Body of pancreas (tissue), 4 donors: Measurements from ENCODE around the gene SPESP1.

Experiments used
- POLR2A ChIP-seq, 3 donors: fragments of 450-650 bp; IDR thresholded peaks; one replicate each; pipeline ENCODE4 v1.6.1; 2016; ENCODE audit warnings: antibody characterized with exemption in 3 of 3, mild to moderate bottlenecking in 2 of 3
- TF ChIP-seq, protein P1 (sequence below), 7 experiments: fragments of 450-650 bp in 4 of 7; fragments of 200-600 bp in 3 of 7; sonication (generic) in 3 of 7; IDR thresholded peaks; one replicate each; pipeline ENCODE4 v1.5.1; 2016 to 2019; ENCODE audit warnings: antibody characterized with exemption in 7 of 7

DNA sequence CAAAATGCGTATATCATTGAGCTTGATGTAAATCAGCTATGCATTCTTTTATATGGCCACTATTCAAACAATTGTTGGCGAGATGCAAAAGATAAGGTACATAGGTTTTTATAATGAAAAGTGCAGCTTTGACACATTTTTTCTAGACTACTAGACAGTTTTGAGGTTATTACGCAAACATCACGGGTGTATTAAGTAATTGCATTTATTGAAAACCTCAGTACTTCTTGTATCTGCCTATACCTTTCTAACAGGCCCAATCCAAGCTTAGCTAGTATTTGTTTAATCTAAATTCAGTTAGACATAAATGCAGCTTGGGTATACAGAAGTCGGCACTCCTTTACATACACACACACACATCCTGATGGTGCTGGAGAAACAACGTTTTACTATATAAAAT lies 2.7 kb downstream of the SPESP1 start:
- no peak for TF ChIP-seq POLR2A (IDR thresholded peaks at IDR 0.05)
- TF ChIP-seq, protein P1, sequence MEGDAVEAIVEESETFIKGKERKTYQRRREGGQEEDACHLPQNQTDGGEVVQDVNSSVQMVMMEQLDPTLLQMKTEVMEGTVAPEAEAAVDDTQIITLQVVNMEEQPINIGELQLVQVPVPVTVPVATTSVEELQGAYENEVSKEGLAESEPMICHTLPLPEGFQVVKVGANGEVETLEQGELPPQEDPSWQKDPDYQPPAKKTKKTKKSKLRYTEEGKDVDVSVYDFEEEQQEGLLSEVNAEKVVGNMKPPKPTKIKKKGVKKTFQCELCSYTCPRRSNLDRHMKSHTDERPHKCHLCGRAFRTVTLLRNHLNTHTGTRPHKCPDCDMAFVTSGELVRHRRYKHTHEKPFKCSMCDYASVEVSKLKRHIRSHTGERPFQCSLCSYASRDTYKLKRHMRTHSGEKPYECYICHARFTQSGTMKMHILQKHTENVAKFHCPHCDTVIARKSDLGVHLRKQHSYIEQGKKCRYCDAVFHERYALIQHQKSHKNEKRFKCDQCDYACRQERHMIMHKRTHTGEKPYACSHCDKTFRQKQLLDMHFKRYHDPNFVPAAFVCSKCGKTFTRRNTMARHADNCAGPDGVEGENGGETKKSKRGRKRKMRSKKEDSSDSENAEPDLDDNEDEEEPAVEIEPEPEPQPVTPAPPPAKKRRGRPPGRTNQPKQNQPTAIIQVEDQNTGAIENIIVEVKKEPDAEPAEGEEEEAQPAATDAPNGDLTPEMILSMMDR (IDR thresholded peaks at IDR 0.05), result no peak
